Progenitor cell of endocrine pancreas (in vitro differentiated cells): Measurements from ENCODE around the gene FRMD6. TPM values are rescaled to one million over a fixed set of nuclear protein-coding genes. Genes with fewer than 3 reads are reported as not detected.

Experiments
- DNase-seq: peaks from one replicate; pipeline ENCODE4 v3.0.0; 2021; ENCODE audit warnings: low spot score; ENCODE audit not compliant: unreplicated experiment
- H3K27ac Mint-ChIP-seq: 2 replicates; pipeline ENCODE4 v1.8.0; 2021; ENCODE audit warnings: mild to moderate bottlenecking, moderate library complexity, mixed read lengths
- H3K27me3 Mint-ChIP-seq: 2 replicates; pipeline ENCODE4 v1.8.0; 2021; ENCODE audit warnings: mixed read lengths
- H3K36me3 Mint-ChIP-seq: 2 replicates; pipeline ENCODE4 v1.8.0; 2022; ENCODE audit warnings: mixed read lengths; ENCODE audit not compliant: insufficient read depth
- H3K4me1 Mint-ChIP-seq: 2 replicates; pipeline ENCODE4 v1.8.0; 2021; ENCODE audit warnings: low read depth, mixed read lengths
- H3K4me3 Mint-ChIP-seq: 2 replicates; pipeline ENCODE4 v1.8.0; 2021; ENCODE audit warnings: low read depth, mild to moderate bottlenecking, moderate library complexity, mixed read lengths
- H3K9me3 Mint-ChIP-seq: 2 replicates; pipeline ENCODE4 v1.8.0; 2021; ENCODE audit warnings: low read depth, mixed read lengths
- CTCF ChIP-seq: fragments of 200-600 bp; sonication (generic); IDR thresholded peaks from one replicate; pipeline ENCODE4 v1.5.0; 2021; ENCODE audit warnings: antibody characterized with exemption, mild to moderate bottlenecking; ENCODE audit not compliant: unreplicated experiment
- total RNA-seq: library from RNA; stranded (reverse); gene quantifications from 2 replicates; pipeline ENCODE4 v1.2.1, GENCODE V29; 2021

The FRMD6 gene
- total RNA-seq, 1 donor from 2014 or later = 40.7 TPM

DNA sequence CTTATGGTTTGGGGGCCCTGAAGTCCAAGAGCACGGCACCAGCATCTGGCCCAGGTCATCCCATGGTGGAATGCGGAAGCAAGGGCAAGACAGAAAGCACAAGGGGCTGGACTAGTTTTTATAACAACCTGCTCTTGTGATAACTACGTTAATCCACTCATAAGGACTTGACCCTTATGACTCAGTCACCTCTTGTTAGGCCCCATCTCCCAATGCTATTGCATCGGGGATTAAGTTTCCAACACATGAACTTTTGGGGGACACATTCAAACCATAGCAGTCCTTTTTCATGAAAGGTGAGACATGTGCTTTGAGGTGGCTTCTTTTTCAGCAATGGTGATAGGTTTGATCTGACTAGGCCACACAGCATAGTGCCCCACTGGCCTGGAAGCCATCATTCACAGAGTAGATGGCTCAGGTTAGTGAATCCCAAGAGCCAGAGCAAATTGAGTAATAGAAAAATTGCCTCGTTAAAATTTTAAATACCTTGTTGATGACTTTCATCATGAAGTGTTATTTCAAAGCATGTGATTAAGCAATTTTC lies 12.1 kb downstream of the FRMD6 start:
- H3K27me3 Mint-ChIP-seq = no peaks in the 10 kb centered on the region
- no peak overlapping the region for H3K27ac Mint-ChIP-seq
- peaks cover 13% of the 10 kb centered on the region for H3K36me3 Mint-ChIP-seq
- no peak for DNase-seq
- H3K4me3 Mint-ChIP-seq = no peak overlapping the region
- H3K9me3 Mint-ChIP-seq = peaks cover 11% of the 10 kb centered on the region
- H3K4me1 Mint-ChIP-seq = peaks cover 13% of the 10 kb centered on the region
- TF ChIP-seq CTCF = no peak

DNA sequence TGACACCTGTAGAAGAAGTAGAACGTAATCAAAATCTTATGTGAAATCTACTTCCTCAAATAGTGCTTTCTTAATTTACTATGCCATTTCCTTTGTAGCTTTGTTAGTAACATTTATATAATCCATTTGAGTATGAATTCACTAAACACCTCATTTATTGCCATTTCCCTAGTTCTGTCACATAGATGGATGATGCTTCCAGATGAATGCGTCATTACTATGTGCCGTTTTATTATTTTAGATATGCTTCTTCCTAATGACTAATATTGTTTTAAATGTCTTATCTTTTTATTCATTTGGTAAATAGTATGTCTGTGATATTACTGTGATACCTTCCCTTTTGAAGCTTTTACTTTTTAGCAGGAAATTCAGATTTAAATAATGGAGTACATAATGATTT lies 14.4 kb downstream of the FRMD6 start:
- DNase-seq = no peak
- peaks cover 5% of the 10 kb centered on the region for H3K4me1 Mint-ChIP-seq
- H3K9me3 Mint-ChIP-seq = peaks cover 12% of the 10 kb centered on the region
- H3K36me3 Mint-ChIP-seq = peaks cover 13% of the 10 kb centered on the region
- no peaks in the 10 kb centered on the region for H3K27me3 Mint-ChIP-seq
- H3K27ac Mint-ChIP-seq = no peak overlapping the region
- no peak overlapping the region for H3K4me3 Mint-ChIP-seq
- no peak for TF ChIP-seq CTCF

GRCh38 chr14:51666826-51667225 lies 15.1 kb downstream of the FRMD6 start:
- no peak for DNase-seq

GRCh38 chr14:51668870-51669269 lies 17.2 kb downstream of the FRMD6 start:
- H3K4me1 Mint-ChIP-seq = peaks cover 3% of the 10 kb centered on the region
- peaks cover 18% of the 10 kb centered on the region for H3K36me3 Mint-ChIP-seq
- no peaks in the 10 kb centered on the region for H3K27me3 Mint-ChIP-seq
- H3K4me3 Mint-ChIP-seq = no peak overlapping the region
- TF ChIP-seq CTCF = no peak
- H3K9me3 Mint-ChIP-seq = peaks cover 9% of the 10 kb centered on the region
- no peak overlapping the region for H3K27ac Mint-ChIP-seq
- DNase-seq = no peak

More at GRCh38 chr14:51666826-51667225, 15.1 kb downstream of the FRMD6 start:
- Mint-ChIP-seq H3K4me3 (no peak overlapping the region), H3K36me3 (peaks cover 19% of the 10 kb centered on the region), H3K27ac (peak overlapping the region; percentile 59), H3K9me3 (peaks cover 12% of the 10 kb centered on the region), H3K27me3 (no peaks in the 10 kb centered on the region), H3K4me1 (peaks cover 3% of the 10 kb centered on the region)
- TF ChIP-seq CTCF = no peak

GRCh38 chr14:51674294-51675002 lies 22.7 kb downstream of the FRMD6 start:
- TF ChIP-seq CTCF = no peak
- DNase-seq = no peak
- H3K27ac Mint-ChIP-seq = no peak overlapping the region
- H3K4me1 Mint-ChIP-seq = peaks cover 7% of the 10 kb centered on the region
- H3K4me3 Mint-ChIP-seq = no peak overlapping the region
- no peaks in the 10 kb centered on the region for H3K27me3 Mint-ChIP-seq
- no peaks in the 10 kb centered on the region for H3K9me3 Mint-ChIP-seq
- peaks cover 6% of the 10 kb centered on the region for H3K36me3 Mint-ChIP-seq
